NCI-H82 (cell line): ENCODE data around the gene SNW1.
"Not testable (repeated sequence)": the region's sequence is repeated elsewhere in the genome, so short reads cannot be mapped to it uniquely, and the experiment has no call there.

Experiments used
- DNase-seq: peaks from one replicate; lab custom pipeline; 2025; lab: John Stamatoyannopoulos, UW

The SNW1 gene

GRCh38 chr14:77760381-77761204 lies at the start of gene SNW1:
Gene SNW1 (minus strand): TSS chr14:77761156. CDS start chr14:77761127, 29 bp downstream.
- DNase-seq, result peak; percentile 97

DNA sequence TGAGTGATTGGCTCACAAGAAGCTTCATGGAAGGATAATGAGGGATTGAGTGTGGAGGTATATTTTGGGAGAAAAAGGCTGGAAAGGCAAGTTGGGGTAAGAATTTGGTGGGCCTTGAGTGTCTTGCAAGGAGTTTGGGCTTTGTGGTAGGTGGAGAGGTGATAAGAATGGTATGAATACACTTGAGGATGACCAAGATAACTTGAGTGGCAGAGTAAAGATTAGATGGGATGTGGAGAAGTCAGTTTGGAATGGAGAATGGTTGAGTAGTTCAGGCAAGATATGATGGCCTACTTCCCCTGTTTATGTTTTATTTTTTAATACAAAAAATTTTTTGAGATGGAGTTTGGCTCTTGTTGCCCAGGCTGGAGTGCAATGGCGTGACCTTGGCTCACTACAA lies 48.1 kb upstream of the SNW1 start:
- DNase-seq, result no peak

DNA sequence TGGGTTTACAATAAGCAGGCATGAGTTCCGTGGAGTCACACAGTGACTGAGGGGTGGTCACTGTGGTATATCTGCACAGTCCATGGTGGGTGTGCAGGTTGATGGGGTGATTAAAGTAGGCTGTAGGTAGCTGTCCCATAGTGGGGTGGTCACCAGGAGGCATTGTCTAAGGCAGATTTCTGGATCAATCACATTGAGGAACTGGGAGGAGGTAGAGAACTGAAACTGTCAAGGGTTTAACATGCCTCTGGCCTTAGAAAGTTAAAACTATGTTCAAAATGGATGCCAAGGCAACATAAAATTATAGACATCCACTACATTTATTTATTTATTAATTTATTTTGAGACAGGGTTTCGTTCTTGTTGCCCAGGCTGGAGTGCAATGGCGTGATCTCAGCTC lies 47.3 kb upstream of the SNW1 start:
- DNase-seq, result no peak

GRCh38 chr14:77805706-77806105 lies 44.8 kb upstream of the SNW1 start:
- DNase-seq, result no peak

GRCh38 chr14:77804592-77804991 lies 43.6 kb upstream of the SNW1 start:
- DNase-seq, result peak; percentile 54

DNA sequence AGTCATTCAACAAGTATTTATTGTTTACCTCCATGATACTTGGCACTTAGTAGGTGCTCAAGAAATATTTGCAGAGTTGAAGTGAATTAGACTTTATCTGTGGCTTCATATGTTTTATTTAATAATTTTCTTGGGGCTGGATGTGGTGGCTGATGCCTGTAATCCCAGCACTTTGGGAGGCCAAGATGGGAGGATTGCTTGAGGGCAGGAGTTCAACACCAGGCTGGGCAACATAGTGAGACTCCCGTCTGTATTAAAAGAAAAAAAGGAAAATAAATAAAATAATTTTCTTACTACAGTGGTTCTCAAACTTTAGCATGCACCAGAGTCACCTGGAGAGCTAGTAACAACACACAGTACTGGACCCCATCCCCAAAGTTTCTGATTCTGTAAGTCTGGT lies 39.9 kb upstream of the SNW1 start:
- no peak for DNase-seq

GRCh38 chr14:77799863-77800730 lies 39.1 kb upstream of the SNW1 start, which contains the start of gene ADCK1:
Gene ADCK1 (plus strand): TSS chr14:77800109. CDS start chr14:77818979, 18,870 bp downstream.
- DNase-seq, result peak; percentile 94

DNA sequence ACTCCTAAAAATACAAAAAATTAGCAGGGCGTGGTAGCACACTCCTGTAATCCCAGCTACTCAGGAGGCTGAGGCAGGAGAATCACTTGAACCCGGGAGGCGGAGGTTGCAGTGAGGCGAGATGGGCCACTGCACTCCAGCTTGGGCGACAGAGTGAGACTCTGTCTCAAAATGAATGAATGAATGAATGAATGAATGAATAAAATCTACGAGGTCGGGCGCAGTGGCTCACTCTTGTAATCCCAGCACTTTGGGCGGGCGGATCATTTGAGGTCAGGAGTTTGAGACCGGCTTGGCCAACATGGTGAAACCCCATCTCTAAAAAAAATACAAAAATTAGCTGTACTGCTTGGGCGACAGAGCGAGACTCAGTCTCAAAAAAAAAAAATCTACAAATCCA lies 38.5 kb upstream of the SNW1 start:
- DNase-seq, result not testable (repeated sequence)

- peak; percentile 7 for DNase-seq
These were observed 33.4 kb upstream of the SNW1 start for GRCh38 chr14:77794357-77794756.

DNA sequence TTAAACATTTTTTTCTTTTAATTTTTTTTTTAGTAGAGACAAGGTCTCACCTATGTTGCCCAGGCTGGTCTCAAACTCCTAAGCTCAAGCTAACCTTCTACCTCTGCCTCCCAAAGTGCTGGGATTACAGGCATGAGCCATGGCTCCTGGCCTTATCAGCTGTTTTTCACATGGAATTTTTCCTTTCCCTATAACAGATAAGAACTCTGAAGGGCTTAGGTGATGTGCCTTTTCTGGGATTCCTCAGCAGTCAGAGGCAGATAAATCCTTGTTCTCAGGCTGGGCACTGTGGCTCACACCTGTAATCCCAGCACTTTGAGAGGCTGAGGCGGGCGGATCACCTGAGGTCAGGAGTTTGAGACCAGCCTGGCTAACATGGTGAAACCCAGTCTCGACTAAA lies 32.3 kb upstream of the SNW1 start:
- not testable (repeated sequence) for DNase-seq

- DNase-seq, result peak; percentile 19
These were observed 30.3 kb upstream of the SNW1 start for GRCh38 chr14:77791225-77791600.

DNA sequence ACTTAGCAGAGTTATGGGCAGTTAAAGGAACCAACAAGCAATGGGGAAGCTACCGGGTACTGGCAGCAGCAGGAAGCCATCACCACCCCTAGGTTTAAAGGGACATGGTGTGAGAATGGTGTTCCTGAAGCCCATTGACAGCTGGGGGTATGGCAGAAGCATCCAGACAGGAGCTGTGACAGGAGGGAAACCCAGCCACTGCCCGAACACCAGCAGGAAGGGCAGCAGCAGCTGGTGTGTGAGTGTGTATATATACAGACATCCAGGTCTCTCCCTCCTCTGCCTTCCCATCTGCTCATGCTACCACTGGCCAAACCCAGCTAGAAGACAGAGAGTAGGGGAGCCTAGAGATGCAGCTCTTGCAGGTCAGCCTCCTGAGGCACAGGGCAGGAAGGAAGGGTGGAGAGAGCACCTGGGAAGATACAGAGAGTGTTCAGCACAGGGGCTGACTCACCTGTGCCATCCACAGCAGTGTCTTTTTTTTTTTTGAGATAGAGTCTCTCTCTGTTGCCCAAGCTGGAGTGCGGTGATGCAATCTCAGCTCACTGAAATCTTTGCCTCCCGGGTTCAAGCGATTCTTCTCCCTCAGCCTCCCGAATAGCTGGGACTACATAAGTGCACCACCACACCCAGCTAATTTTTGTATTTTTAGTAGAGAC lies 29.7 kb upstream of the SNW1 start:
- peak; percentile 74 for DNase-seq

GRCh38 chr14:77786148-77786547 lies 25.2 kb upstream of the SNW1 start:
- peak; percentile 82 for DNase-seq

DNA sequence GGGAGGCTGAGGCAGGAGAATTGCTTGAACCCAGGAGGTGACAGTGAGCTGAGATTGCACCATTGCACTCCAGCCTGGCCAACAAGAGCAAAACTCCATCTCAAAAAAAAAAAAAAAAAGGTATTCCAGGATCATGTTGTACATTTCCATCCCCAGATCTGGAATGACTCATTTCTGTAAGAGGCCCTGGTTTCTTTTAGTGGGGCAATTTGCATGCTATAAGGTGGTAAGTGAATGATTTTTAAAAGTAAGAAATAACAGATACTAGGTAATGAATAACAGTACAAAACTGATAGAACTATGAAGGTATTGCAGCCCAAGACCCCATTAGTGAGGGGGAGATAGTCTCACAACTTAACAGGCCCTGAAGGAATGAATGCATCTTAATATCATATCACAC lies 21.2 kb upstream of the SNW1 start:
- DNase-seq, result no peak

GRCh38 chr14:77773966-77774365 lies 13.0 kb upstream of the SNW1 start:
- DNase-seq, result not testable (repeated sequence)

DNA sequence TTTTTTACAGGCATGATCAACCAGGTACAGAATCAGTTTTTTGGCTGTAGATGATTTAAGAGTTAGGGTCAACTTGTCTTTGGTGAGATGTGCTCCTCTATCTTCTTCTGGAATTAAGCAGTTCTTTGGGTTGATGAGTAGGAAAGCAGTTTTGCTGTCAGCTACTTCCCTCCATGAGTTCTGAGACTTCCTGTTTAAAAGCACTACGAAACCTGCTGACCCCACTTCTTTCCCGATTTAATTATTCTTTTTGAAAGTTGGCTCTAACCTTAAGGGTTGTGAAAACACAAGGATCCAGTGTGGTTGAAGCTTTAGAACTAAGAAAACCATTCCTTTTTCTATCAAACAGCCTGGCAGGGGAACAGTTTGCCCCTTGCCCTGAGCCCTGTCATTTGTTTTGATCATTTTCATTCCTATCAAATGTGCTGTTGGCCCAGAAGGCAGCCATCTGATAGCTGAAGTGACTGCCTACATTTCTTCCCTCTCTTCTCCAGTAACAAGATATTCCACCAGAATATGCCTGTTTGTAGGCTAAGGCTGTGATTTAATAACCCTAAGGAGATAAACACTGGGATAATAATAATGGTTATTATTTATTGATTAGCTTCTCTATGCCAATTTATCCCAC lies 7.6 kb upstream of the SNW1 start:
- not testable (repeated sequence) for DNase-seq

DNA sequence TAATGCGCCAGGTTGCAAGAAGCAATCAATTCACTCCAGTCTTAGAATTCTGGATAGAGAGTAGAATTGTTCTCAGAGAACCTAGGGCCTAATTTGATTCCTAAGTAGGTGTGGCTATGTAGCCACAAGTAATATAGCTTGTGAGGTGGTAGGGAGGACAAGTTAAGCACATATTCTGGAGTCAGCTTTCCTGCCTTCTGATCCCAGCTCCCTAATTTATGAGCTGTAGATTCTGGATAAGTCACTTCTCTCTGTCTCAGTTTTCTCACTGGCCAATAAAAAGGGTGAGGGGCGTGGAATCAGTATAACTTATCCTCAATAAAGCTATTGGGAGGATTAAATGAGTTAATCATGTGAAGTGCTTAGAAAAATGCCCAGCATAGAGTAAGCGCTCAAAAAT lies 3.0 kb upstream of the SNW1 start:
- peak; percentile 95 for DNase-seq

DNA sequence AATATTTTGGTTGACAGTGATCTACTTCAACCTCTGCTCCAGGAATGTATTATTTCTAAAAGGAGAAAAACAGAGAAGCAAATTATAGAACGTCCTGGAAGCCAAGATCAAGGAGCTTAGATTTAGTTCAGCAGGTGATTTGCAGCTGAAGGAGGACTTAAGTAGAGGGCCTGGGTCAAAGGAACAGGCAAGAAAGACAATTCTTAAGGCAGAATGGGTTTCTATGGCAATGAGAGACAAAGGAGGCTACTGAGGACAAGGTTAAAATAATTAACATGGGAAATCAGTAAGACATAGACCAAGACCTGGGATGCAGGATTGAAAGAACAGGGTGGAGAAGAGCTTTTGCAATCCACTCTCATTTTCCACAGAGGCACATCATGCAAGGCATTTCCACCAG lies 2.4 kb upstream of the SNW1 start:
- DNase-seq, result peak; percentile 49

GRCh38 chr14:77761205-77761931 lies 412 bp upstream of the SNW1 start:
- DNase-seq, result no peak

GRCh38 chr14:77752799-77753516 lies 8.0 kb downstream of the SNW1 start:
- no peak for DNase-seq

DNA sequence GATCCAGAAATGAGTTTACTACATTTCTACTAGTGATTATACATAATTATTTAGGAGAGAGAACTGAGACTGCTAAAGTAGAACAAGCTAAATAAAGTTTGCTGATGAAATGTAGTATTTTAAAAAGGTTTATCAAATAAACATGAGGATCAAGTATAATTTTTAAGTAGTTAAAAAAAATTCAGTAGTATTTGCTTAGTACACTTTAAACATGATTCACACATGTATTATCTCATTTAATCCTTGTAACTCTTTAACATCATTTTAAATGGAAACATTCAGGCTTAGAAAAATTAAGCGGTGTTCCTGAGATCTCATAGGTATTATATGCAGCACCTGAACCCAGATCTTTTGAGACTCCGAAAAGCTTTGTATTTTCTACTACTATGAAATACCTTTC lies 8.7 kb downstream of the SNW1 start:
- DNase-seq, result no peak
